Measurements from ENCODE around the gene SMAGP.

The SMAGP gene

DNA sequence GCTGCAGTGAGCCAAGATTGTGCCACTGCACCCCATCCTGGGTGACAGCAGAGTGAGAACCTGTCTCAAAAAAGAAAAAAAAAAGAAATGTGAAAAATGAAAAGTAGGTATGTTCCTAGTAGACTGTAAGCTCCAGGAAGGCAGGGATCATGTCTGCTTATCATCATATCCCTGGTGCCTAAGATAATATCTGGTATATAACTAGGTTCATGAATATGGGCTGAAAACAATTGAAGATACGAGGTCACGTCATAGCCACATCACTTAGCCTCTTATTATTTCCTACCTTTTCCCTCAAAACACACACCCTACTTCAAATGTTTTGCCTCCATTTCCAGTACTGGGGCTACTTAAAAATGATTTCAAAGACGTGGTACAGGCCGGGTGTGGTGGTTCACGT, 55.3 kb downstream of the SMAGP start:
- Histone ChIP-seq H3K27ac (ENCODE audit: insufficient read depth, low read depth, low read length, poor library complexity, severe bottlenecking) (no peak overlapping the region), H3K36me3 (ENCODE audit: control insufficient read depth, insufficient read depth, low read length) (no peaks in the 10 kb centered on the region), H3K27me3 (ENCODE audit: control insufficient read depth, insufficient read depth, low read length, poor library complexity, severe bottlenecking) (peaks cover 7% of the 10 kb centered on the region), H3K9me3 (ENCODE audit: control insufficient read depth, low read length) (no peaks in the 10 kb centered on the region), H3K4me1 (ENCODE audit: control insufficient read depth, insufficient read depth, low read length) (peaks cover 7% of the 10 kb centered on the region), H3K4me3 (ENCODE audit: insufficient read depth, low read depth, low read length) (no peak overlapping the region)
- 89 to 95% methylated on average over 5 of the region's 5 CpGs for WGBS, 2 experiments

DNA sequence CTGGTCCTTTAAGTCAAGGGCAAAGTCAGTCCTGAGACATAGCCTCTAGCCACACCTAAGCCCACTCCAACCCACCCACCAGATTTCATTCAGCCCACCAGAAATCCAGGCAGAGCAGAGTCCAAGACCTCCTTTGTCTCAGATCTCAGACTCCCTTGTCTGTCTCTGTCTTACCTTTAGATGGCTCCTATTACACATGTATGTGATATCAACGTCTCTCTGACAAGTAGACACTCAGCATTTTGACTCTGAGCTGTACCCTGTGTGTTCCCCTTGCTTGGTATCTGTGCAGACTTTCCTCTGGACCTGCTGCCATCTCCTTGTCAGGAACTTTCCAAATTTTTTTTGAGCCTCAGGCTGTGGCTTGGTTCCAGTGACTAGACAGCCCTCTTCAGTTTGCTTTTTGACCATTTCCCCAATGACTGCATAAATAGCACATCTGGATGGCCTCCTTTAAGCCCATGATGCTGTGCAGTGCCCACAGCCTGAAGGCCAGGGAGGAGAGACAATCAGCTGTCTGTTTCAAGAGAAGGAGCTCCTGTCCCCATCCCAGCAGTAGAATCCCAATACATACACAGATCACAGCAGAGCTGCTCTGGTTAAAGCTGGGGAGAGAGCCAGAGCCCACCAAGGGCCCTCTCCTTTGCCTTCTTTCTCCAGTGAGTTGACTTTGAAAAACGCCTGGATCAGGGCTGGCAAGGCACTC, 59.4 kb downstream of the SMAGP start:
- no peak overlapping the region for H3K27ac ChIP-seq (ENCODE audit: insufficient read depth, low read depth, low read length, poor library complexity, severe bottlenecking)
- no peaks in the 10 kb centered on the region for H3K27me3 ChIP-seq (ENCODE audit: control insufficient read depth, insufficient read depth, low read length, poor library complexity, severe bottlenecking)
- no peaks in the 10 kb centered on the region for H3K4me1 ChIP-seq (ENCODE audit: control insufficient read depth, insufficient read depth, low read length)
- 73 to 75% methylated on average over 2 of the region's 2 CpGs for WGBS, 2 experiments
- H3K9me3 ChIP-seq (ENCODE audit: control insufficient read depth, low read length): no peaks in the 10 kb centered on the region
- H3K4me3 ChIP-seq (ENCODE audit: insufficient read depth, low read depth, low read length): no peak overlapping the region
- H3K36me3 ChIP-seq (ENCODE audit: control insufficient read depth, insufficient read depth, low read length): no peaks in the 10 kb centered on the region

DNA sequence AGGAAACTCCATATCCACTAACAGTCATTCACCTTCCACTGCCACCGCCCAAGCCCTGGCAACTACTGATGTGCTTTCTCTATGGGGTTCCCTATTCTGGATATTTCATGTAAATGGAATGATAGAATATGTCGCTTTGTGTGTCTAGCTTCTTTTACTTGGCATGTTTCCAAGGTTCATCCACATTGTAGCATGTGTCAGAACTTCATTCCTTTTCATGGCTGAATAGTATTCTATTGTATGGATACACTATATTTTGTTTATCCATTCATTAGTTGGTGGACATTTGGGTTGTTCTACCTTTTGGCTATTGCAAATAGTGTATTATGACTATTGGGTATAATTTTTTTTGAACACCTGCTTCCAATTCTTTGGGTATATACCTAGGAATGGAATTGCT, 61.0 kb downstream of the SMAGP start:
- Histone ChIP-seq H3K27me3 (ENCODE audit: control insufficient read depth, insufficient read depth, low read length, poor library complexity, severe bottlenecking) (no peaks in the 10 kb centered on the region), H3K36me3 (ENCODE audit: control insufficient read depth, insufficient read depth, low read length) (no peaks in the 10 kb centered on the region), H3K9me3 (ENCODE audit: control insufficient read depth, low read length) (no peaks in the 10 kb centered on the region), H3K4me1 (ENCODE audit: control insufficient read depth, insufficient read depth, low read length) (no peaks in the 10 kb centered on the region), H3K27ac (ENCODE audit: insufficient read depth, low read depth, low read length, poor library complexity, severe bottlenecking) (no peak overlapping the region), H3K4me3 (ENCODE audit: insufficient read depth, low read depth, low read length) (no peak overlapping the region)
- 95 to 100% methylated on average over 2 of the region's 2 CpGs for WGBS, 2 experiments

DNA sequence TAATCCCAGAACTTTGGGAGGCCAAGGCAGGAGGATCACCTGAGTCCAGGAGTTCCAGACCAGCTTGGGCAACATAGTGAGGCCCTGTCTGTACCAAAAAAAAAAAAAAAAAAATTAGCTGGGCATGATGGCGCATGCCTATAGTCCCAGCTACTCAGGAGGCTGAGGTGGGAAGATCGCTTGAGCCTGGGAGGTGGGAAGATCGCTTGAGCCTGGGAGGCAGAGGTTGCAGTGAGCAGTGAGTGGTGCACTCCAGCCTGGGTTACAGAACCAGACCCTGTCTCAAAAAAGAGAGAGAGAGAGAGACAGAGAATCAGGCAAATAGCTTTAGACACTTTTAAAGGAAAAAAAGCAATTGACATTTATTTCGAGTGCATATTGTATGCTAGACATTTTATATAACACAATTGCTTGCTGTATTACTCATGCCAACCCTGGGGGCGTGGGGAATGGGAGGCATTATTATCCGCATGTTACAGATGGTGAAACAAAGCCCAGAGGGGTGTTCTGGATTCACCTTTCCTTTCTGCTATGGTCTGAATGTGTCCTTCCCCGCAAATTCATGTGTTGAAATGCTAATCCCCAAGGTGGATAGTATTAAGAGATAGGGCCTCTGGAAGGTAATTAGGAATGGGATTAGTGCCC, 62.1 kb downstream of the SMAGP start:
- WGBS, 2 experiments: 95 to 97% methylated on average over 6 to 7 of the region's 7 CpGs
- Histone ChIP-seq H3K36me3 (ENCODE audit: control insufficient read depth, insufficient read depth, low read length) (no peaks in the 10 kb centered on the region), H3K4me1 (ENCODE audit: control insufficient read depth, insufficient read depth, low read length) (no peaks in the 10 kb centered on the region)

DNA sequence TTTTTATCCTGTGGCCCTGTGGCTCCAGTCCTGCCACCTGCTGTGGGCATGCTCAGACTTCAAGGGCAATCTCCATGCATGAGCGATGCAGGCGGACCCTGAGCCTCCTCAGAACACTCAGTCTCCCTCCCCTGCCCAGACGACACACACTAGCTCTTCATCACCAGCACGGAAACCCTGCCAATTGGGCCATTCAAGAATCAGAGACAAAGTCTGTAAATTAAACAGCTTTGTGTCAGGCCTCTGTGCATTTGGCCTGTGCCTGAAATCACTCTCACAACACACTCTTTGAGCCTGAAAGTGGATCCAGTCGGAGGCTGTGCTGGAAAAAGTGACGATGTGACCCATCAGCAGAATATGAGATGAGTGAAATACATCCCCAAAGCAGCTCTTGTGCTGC, 64.9 kb downstream of the SMAGP start:
- no peaks in the 10 kb centered on the region for H3K27me3 ChIP-seq (ENCODE audit: control insufficient read depth, insufficient read depth, low read length, poor library complexity, severe bottlenecking)
- no peaks in the 10 kb centered on the region for H3K4me1 ChIP-seq (ENCODE audit: control insufficient read depth, insufficient read depth, low read length)
- H3K27ac ChIP-seq (ENCODE audit: insufficient read depth, low read depth, low read length, poor library complexity, severe bottlenecking): no peak overlapping the region
- H3K36me3 ChIP-seq (ENCODE audit: control insufficient read depth, insufficient read depth, low read length): no peaks in the 10 kb centered on the region
- WGBS, 2 experiments: 90 to 94% methylated on average over 6 of the region's 6 CpGs
- H3K9me3 ChIP-seq (ENCODE audit: control insufficient read depth, low read length): no peaks in the 10 kb centered on the region
- H3K4me3 ChIP-seq (ENCODE audit: insufficient read depth, low read depth, low read length): no peak overlapping the region

More for the DNA sequence above, 62.1 kb downstream of the SMAGP start:
- H3K27ac ChIP-seq (ENCODE audit: insufficient read depth, low read depth, low read length, poor library complexity, severe bottlenecking): no peak overlapping the region
- no peaks in the 10 kb centered on the region for H3K27me3 ChIP-seq (ENCODE audit: control insufficient read depth, insufficient read depth, low read length, poor library complexity, severe bottlenecking)
- H3K9me3 ChIP-seq (ENCODE audit: control insufficient read depth, low read length): no peaks in the 10 kb centered on the region
- H3K4me3 ChIP-seq (ENCODE audit: insufficient read depth, low read depth, low read length): no peak overlapping the region

DNA sequence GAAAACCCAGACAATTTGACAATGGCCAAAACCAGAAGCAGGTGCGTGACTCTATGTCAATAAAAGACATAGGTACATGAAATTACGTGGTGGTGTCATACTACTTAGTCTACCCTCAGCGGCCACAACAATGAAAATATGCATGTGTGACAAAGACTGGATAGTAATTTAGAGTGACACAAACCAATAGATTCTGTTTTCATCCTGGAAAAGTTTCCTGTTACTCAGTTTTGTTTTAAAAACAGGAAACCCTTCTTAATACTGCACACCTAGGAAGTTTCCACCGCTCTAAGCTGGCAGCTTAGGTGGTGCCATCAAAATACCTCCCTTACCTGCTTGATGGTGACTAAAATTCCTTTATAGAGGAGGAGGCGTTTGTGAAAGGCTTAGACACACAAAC, 67.5 kb downstream of the SMAGP start:
- Histone ChIP-seq H3K36me3 (ENCODE audit: control insufficient read depth, insufficient read depth, low read length) (no peaks in the 10 kb centered on the region), H3K4me1 (ENCODE audit: control insufficient read depth, insufficient read depth, low read length) (no peaks in the 10 kb centered on the region), H3K27me3 (ENCODE audit: control insufficient read depth, insufficient read depth, low read length, poor library complexity, severe bottlenecking) (no peaks in the 10 kb centered on the region), H3K4me3 (ENCODE audit: insufficient read depth, low read depth, low read length) (no peak overlapping the region), H3K9me3 (ENCODE audit: control insufficient read depth, low read length) (no peaks in the 10 kb centered on the region), H3K27ac (ENCODE audit: insufficient read depth, low read depth, low read length, poor library complexity, severe bottlenecking) (no peak overlapping the region)
- 95% methylated on average over 5 of the region's 5 CpGs for WGBS, 2 experiments

DNA sequence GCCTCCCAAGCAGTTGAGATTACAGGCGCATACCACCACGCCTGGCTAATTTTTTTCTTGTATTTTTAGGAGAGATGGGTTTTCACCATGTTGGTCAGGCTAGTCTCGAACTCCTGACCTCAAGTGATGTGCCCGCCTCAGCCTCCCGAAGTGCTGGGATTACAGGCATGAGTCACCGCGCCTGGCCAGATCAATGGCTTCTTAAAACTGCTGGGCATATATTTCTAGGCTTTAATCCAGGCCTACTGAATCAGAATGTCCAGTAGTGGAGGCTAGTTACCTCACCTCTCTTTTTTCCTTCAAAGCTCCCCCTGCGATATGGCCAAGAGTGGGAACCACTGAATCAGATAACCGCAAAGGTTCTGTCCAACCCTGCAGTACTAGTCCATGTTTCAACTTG, 69.4 kb downstream of the SMAGP start:
- no peaks in the 10 kb centered on the region for H3K27me3 ChIP-seq (ENCODE audit: control insufficient read depth, insufficient read depth, low read length, poor library complexity, severe bottlenecking)
- no peaks in the 10 kb centered on the region for H3K36me3 ChIP-seq (ENCODE audit: control insufficient read depth, insufficient read depth, low read length)
- no peaks in the 10 kb centered on the region for H3K4me1 ChIP-seq (ENCODE audit: control insufficient read depth, insufficient read depth, low read length)
- WGBS, 2 experiments: 94 to 95% methylated on average over 9 of the region's 9 CpGs
- H3K9me3 ChIP-seq (ENCODE audit: control insufficient read depth, low read length): no peaks in the 10 kb centered on the region
- no peak overlapping the region for H3K4me3 ChIP-seq (ENCODE audit: insufficient read depth, low read depth, low read length)
- H3K27ac ChIP-seq (ENCODE audit: insufficient read depth, low read depth, low read length, poor library complexity, severe bottlenecking): no peak overlapping the region

DNA sequence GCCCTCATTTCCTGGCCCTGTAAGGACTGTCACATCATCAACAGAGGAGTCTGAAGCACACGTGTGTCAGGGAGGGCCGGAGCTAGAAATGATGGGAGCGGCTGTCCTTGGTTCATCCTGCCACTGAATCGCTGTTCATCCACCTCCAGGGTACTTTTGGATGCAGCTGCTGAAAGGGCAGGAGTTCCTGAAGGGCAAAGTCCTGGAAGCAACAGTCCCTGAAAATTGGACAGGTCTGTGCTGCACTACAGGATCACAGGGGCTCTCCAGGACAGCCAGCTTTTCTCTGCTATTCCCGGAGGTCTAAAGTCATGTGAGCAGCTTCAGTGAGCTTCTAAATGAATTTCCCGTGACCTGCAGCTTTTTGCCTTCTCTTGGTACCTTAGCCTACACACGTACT, 70.1 kb downstream of the SMAGP start:
- 95 to 96% methylated on average over 7 of the region's 7 CpGs for WGBS, 2 experiments
- no peak overlapping the region for H3K4me3 ChIP-seq (ENCODE audit: insufficient read depth, low read depth, low read length)
- no peaks in the 10 kb centered on the region for H3K27me3 ChIP-seq (ENCODE audit: control insufficient read depth, insufficient read depth, low read length, poor library complexity, severe bottlenecking)
- H3K27ac ChIP-seq (ENCODE audit: insufficient read depth, low read depth, low read length, poor library complexity, severe bottlenecking): no peak overlapping the region
- H3K4me1 ChIP-seq (ENCODE audit: control insufficient read depth, insufficient read depth, low read length): no peaks in the 10 kb centered on the region
- no peaks in the 10 kb centered on the region for H3K9me3 ChIP-seq (ENCODE audit: control insufficient read depth, low read length)
- no peaks in the 10 kb centered on the region for H3K36me3 ChIP-seq (ENCODE audit: control insufficient read depth, insufficient read depth, low read length)

DNA sequence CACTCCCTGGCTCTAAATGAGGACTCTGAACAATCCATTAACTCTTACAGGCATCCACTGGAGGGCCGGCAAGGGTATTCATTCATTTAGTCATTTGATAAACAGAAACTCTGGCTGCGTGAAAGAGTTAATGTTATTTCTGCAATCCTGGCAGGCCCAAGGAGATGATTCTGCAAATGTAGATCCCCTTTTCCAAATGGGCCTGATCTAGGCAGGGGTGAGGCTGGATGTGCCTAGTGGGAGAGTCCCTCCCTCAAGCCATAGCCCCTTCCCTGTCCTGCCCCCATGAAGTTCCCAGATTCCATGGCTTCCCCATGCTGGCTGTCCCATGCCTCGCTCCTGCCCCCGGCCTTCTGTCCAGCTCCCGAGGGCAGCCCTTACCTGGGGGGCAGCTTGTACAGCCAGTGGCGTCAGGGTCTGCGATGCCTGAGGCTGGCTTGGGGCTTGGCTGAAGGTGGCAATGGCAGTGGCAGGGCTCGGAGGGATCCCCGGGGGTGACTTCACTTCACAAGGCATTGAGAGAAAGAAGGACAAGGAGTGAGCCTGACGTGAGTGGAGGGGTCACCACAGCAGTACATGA, 70.8 kb downstream of the SMAGP start:
- no peak overlapping the region for H3K4me3 ChIP-seq (ENCODE audit: insufficient read depth, low read depth, low read length)
- H3K9me3 ChIP-seq (ENCODE audit: control insufficient read depth, low read length): no peaks in the 10 kb centered on the region
- 91% methylated on average over 10 of the region's 10 CpGs for WGBS, 2 experiments
- H3K27ac ChIP-seq (ENCODE audit: insufficient read depth, low read depth, low read length, poor library complexity, severe bottlenecking): no peak overlapping the region
- H3K4me1 ChIP-seq (ENCODE audit: control insufficient read depth, insufficient read depth, low read length): no peaks in the 10 kb centered on the region
- H3K36me3 ChIP-seq (ENCODE audit: control insufficient read depth, insufficient read depth, low read length): no peaks in the 10 kb centered on the region
- no peaks in the 10 kb centered on the region for H3K27me3 ChIP-seq (ENCODE audit: control insufficient read depth, insufficient read depth, low read length, poor library complexity, severe bottlenecking)

DNA sequence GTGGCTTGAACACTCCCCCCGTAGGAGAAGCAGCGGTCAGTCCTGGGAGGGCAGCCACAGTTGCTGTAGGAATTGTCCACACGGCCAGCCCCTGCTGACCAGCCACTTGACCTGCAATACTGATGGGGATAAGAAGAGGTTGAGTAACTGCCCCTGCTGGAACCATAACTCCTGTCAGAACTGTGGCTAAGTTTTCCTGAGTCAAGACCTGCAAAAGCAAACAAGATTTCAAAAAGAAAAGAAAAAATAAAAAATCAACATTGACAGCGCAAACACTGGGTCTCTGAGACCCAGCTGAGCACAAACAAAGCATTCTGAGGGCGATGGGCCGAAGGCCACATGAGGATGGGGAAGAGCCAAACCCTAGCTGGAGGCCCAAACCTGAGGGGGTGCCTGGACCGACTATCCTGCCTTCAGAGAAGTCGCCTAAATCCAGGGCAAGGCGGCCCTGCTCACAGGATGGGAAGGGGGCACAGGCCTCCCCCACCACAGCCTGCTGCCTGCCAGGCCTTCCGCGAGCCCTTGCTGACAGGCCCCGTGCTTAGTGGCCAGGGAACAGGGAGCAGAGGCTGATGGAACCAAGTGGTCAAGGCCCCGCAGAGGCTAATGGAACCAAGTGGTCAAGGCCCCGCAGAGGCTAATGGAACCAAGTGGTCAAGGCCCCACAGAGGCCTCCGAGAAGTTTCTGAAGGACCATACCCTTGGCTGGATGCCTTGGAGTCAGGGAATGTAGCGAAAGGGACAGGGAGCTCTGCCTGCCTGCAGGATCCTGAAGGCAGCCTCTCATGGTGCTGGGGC, 71.4 kb downstream of the SMAGP start:
- Histone ChIP-seq H3K4me1 (ENCODE audit: control insufficient read depth, insufficient read depth, low read length) (no peaks in the 10 kb centered on the region), H3K27me3 (ENCODE audit: control insufficient read depth, insufficient read depth, low read length, poor library complexity, severe bottlenecking) (no peaks in the 10 kb centered on the region), H3K4me3 (ENCODE audit: insufficient read depth, low read depth, low read length) (no peak overlapping the region), H3K36me3 (ENCODE audit: control insufficient read depth, insufficient read depth, low read length) (no peaks in the 10 kb centered on the region), H3K9me3 (ENCODE audit: control insufficient read depth, low read length) (no peaks in the 10 kb centered on the region), H3K27ac (ENCODE audit: insufficient read depth, low read depth, low read length, poor library complexity, severe bottlenecking) (no peak overlapping the region)
- WGBS, 2 experiments: 90 to 92% methylated on average over 16 of the region's 16 CpGs

All from ectodermal cell (in vitro differentiated cells).